ENCODE data around the gene EXOSC10.

EXOSC10 gene

DNA sequence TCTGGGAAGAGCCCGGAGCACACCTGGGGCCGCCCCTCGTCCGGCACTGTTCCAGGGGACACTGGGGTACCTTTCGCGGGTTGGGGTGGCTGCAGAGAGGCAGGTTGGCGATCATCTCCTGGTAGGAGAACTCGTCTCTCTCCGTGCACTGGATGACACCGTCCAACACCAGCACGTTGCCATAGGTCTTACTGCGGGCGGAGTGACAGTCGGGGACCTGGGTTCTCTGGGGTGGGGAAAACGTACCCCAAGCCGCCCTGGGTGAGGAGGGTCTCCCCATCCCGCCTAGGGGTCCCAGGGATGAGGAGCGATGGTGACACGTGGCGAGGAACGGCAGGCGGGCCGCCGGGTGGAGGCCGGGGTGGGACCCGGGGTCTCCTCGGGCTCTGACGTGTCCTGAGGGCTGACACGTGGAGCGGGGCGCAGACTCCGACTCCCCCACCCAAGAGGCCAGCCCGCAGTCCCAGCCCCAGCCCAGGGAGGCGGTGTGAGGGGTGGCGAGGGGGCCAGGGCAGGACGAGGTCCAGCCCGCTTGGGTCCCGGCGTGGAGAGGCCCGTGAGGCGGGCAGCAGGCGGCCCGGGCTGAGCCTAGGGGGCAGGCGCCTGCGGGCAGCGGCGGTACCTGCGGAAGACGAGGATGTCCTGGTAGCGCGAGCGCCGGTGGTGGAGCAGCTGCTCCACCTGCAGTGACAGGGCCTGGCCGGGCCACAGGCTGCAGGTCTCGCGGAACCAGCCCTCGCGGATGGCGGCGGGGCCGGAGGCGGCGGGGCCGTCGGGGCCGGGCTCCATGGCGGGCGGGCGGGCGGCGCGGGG, 40.3 kb downstream of the EXOSC10 start:
- H3K27me3 ChIP-seq, result no peaks in the 10 kb centered on the region
- no peaks in the 10 kb centered on the region for H3K9me3 ChIP-seq
- H3K4me3 ChIP-seq, result peak overlapping the region; percentile 92 to 99
- peaks cover 20 to 51% (median 26%) of the 10 kb centered on the region in 3 donors for H3K36me3 ChIP-seq
- peaks cover 0 to 26% (median 22%) of the 10 kb centered on the region in 4 donors for H3K4me1 ChIP-seq
- TF ChIP-seq, protein P1, sequence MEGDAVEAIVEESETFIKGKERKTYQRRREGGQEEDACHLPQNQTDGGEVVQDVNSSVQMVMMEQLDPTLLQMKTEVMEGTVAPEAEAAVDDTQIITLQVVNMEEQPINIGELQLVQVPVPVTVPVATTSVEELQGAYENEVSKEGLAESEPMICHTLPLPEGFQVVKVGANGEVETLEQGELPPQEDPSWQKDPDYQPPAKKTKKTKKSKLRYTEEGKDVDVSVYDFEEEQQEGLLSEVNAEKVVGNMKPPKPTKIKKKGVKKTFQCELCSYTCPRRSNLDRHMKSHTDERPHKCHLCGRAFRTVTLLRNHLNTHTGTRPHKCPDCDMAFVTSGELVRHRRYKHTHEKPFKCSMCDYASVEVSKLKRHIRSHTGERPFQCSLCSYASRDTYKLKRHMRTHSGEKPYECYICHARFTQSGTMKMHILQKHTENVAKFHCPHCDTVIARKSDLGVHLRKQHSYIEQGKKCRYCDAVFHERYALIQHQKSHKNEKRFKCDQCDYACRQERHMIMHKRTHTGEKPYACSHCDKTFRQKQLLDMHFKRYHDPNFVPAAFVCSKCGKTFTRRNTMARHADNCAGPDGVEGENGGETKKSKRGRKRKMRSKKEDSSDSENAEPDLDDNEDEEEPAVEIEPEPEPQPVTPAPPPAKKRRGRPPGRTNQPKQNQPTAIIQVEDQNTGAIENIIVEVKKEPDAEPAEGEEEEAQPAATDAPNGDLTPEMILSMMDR (IDR thresholded peaks at IDR 0.05), result no peak
- intact Hi-C loops (cut with DNase I; ENCODE audit: low total_unique reads), result no loop called here
- DNase-seq, result no peak
- H3K27ac ChIP-seq, result peak overlapping the region; percentile 56 to 78

DNA sequence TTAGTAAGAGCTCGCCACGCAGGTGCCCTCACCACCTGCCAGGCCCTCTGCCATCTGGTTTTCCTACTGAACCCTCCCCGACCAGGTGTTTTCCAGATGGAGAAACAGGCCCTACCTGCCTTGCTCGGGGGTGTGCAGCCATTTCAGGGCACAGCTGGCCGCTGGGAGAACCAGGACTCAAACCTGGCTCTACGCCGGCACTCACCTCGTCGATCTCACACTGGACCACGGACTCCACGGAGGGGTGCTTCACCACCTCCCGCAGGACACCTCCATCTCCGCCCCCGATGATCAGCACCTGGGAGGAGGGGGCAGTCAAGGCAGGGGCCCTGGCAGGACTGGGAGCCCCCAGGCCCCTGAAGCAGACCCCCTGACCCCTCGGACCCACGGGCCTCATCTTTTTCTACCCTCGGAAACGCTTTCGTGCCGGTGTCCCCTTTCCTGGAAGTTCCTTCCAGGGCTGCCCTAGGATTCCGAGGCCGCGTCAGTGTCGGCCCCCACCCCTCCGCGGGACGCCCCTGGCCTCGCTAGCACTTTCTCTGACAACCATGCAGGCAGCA, 41.0 kb downstream of the EXOSC10 start:
- Histone ChIP-seq H3K27me3 (no peaks in the 10 kb centered on the region), H3K36me3 (peaks cover 20 to 52% (median 26%) of the 10 kb centered on the region in 3 donors), H3K27ac (peak overlapping the region; percentile 56 to 78), H3K9me3 (no peaks in the 10 kb centered on the region), H3K4me1 (peaks cover 0 to 26% (median 22%) of the 10 kb centered on the region in 4 donors), H3K4me3 (peak overlapping the region; percentile 92 to 99)
- no peak for DNase-seq
- intact Hi-C loops (cut with DNase I; ENCODE audit: low total_unique reads), result no loop called here
- TF ChIP-seq, protein P1 (IDR thresholded peaks at IDR 0.05), result no peak

DNA sequence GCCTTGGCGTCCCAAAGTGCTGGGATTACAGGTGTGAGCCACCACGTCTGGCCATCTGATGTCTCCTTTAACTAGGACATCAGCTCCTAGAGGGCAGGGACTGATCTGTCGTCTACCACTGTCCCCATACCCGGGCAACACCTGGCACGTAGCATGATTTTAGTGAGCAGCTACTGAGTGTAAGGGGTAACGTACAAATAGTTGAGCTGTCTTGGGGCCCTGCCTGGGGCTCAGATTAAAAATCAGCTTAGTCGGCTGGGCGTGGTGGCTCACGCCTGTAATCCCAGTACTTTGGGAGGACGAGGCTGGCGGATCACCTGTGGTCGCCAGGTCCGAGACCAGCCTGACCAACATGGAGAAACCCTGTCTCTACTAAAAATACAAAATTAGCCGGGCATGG, 41.6 kb downstream of the EXOSC10 start:
- Histone ChIP-seq H3K27ac (no peak overlapping the region), H3K9me3 (no peaks in the 10 kb centered on the region), H3K36me3 (peaks cover 20 to 46% (median 26%) of the 10 kb centered on the region in 3 donors), H3K4me1 (peaks cover 0 to 30% (median 22%) of the 10 kb centered on the region in 4 donors), H3K4me3 (no peak overlapping the region), H3K27me3 (no peaks in the 10 kb centered on the region)
- TF ChIP-seq, protein P1 (IDR thresholded peaks at IDR 0.05), result no peak
- intact Hi-C loops (cut with DNase I; ENCODE audit: low total_unique reads), result no loop called here
- DNase-seq, result no peak

DNA sequence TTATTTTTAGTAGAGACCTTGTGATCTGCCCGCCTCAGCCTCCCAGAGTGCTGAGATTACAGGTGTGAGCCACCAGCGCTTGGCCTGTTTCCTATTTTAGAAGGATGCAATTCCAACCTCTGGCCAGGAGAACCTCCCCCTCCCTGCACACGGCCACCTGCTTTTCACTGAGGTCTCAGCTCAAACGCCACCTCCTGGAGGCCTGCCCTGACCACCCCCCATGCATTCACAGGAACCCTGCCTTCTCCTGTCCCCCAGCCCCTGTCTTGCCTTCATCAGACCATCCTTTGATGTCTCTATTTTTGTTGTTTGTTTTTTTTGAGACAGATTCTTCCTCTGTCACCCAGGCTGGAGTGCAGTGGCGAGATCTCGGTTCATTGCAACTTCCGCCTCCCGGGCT, 42.2 kb downstream of the EXOSC10 start:
- H3K27ac ChIP-seq, result no peak overlapping the region
- TF ChIP-seq, protein P1 (IDR thresholded peaks at IDR 0.05), result no peak
- H3K36me3 ChIP-seq, result peaks cover 20 to 44% (median 26%) of the 10 kb centered on the region in 3 donors
- H3K4me1 ChIP-seq, result peaks cover 0 to 35% (median 22%) of the 10 kb centered on the region in 4 donors
- no peak for DNase-seq
- no peaks in the 10 kb centered on the region for H3K9me3 ChIP-seq
- no peak overlapping the region for H3K4me3 ChIP-seq
- intact Hi-C loops (cut with DNase I; ENCODE audit: low total_unique reads), result no loop called here
- H3K27me3 ChIP-seq, result no peaks in the 10 kb centered on the region

DNA sequence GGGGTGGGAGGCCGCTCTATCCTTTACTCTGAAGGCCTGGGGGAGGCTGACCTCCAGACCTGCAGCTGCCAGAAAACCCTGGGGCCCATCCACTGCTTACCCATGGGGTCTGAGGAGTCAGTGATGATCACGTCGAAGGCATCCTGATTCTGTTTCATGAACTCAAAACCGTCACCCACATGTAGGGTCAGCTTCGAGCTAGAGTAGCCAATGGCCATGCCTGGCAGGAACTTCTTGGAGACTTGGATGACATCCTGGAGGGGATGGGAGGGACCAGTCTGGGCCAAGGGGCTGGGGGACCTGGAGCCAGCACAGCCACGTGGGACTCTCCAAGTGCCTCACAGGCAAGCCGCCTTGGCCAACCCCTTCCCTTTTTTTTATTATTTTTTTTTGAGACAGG, 43.2 kb downstream of the EXOSC10 start:
- Histone ChIP-seq H3K4me1 (peaks cover 0 to 31% (median 19%) of the 10 kb centered on the region in 4 donors), H3K36me3 (peaks cover 20 to 44% (median 26%) of the 10 kb centered on the region in 3 donors)

More for the DNA sequence above, 43.2 kb downstream of the EXOSC10 start:
- Histone ChIP-seq H3K9me3 (no peaks in the 10 kb centered on the region), H3K27me3 (no peaks in the 10 kb centered on the region), H3K27ac (no peak overlapping the region), H3K4me3 (no peak overlapping the region)
- TF ChIP-seq, protein P1 (IDR thresholded peaks at IDR 0.05), result no peak
- intact Hi-C loops (cut with DNase I; ENCODE audit: low total_unique reads), result no loop called here
- no peak for DNase-seq
